RWPE1 (cell line): ENCODE results near the gene L3MBTL3.

Experiments
- CTCF ChIA-PET: fragments of 350-600 bp; sonication (Branson Sonifier 250); formaldehyde crosslinking; extraction: SDS; loops from one replicate; lab custom pipeline; 2021; lab: Yijun Ruan, JAX
- POLR2A ChIA-PET: fragments of 400-600 bp; formaldehyde crosslinking; extraction: SDS; loops from one replicate; lab custom pipeline; 2020; ENCODE audit warnings: antibody characterized with exemption; ENCODE audit not compliant: low non-redundant PET; lab: Yijun Ruan, JAX
- DNase-seq: peaks from one replicate; pipeline ENCODE4 v3.0.0; 2012; ENCODE audit warnings: low spot score
- H3K27ac ChIP-seq: fragments of 450-650 bp; 2 replicates; pipeline ENCODE4 v1.5.1; 2017
- CTCF ChIP-seq: fragments of 450-650 bp; conservative IDR thresholded peaks from 2 replicates; pipeline ENCODE4 v1.5.1; 2017; ENCODE audit warnings: low read depth, mild to moderate bottlenecking

Gene L3MBTL3

GRCh38 chr6:130076512-130076911, 58.1 kb downstream of the L3MBTL3 start:
- ChIA-PET CTCF (no interaction called here), POLR2A (no interaction called here)
- TF ChIP-seq CTCF = 0 out of 2 replicates have a peak, but pooled peaks have one; percentile 5
- no peak for DNase-seq
- H3K27ac ChIP-seq = no peak overlapping the region

- TF ChIP-seq CTCF = no peak
- ChIA-PET CTCF (interaction anchor here (0.6 kb wide), 1 partner anchor 48 kb away, joined by 3 read pairs; no protein-coding TSS in a partner anchor), POLR2A (no interaction called here)
- no peak overlapping the region for H3K27ac ChIP-seq
- DNase-seq = no peak
Observed at GRCh38 chr6:130090796-130091195, 72.4 kb downstream of the L3MBTL3 start.

- no peak for TF ChIP-seq CTCF
- no peak for DNase-seq
- ChIA-PET CTCF (interaction anchor here (0.6 kb wide), 1 partner anchor 18 kb away, joined by 3 read pairs; no protein-coding TSS in a partner anchor), POLR2A (no interaction called here)
- H3K27ac ChIP-seq = no peak overlapping the region
Observed at GRCh38 chr6:130093546-130093945, 75.2 kb downstream of the L3MBTL3 start.

GRCh38 chr6:130098317-130098716, 79.9 kb downstream of the L3MBTL3 start:
- ChIA-PET CTCF (no interaction called here), POLR2A (no interaction called here)
- no peak for DNase-seq
- H3K27ac ChIP-seq = no peak overlapping the region
- no peak for TF ChIP-seq CTCF

- no peak overlapping the region for H3K27ac ChIP-seq
- no peak for TF ChIP-seq CTCF
- ChIA-PET CTCF (no interaction called here), POLR2A (no interaction called here)
- no peak for DNase-seq
Observed at GRCh38 chr6:130099119-130099518, 80.7 kb downstream of the L3MBTL3 start.

GRCh38 chr6:130105996-130106704, 87.8 kb downstream of the L3MBTL3 start:
- CTCF ChIA-PET = no interaction called here
- DNase-seq = no peak
- H3K27ac ChIP-seq = no peak overlapping the region
- TF ChIP-seq CTCF = no peak
- POLR2A ChIA-PET = no interaction called here
